Stimulated activated CD4-positive, alpha-beta T cell treated with anti-CD3 and anti-CD28 coated beads, Interleukin-1b, Interleukin-23, amount 100 ng/mL, for 1 hour (primary cell): ENCODE results near the gene CEP72.
"Not testable (repeated sequence)": the region's sequence is repeated elsewhere in the genome, so short reads cannot be mapped to it uniquely, and the experiment has no call there.

Source experiments
- DNase-seq, 2 donors: peaks; one replicate each; pipeline ENCODE4 v3.0.0-alpha.2; 2020; ENCODE audit warnings: low read depth in 2 of 2

CEP72 gene

DNA sequence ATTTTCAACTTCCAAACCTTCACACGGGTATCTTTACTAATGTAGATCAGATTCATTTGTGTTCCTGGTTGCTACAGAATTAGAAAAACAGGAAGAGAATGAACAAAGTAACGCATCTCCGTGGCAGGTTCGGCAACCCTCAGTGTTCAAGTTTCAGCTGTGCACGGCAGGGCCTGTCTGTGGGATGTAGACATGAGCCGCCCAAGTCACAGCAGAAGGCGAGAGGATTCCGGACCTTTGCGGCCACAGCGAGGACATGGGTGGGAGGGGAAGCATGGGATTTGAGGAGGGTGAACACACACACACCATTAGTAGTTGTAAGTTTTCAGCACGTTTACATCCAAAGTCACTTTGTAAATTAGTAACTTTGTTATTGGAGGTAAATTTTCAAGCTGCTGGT is 31.7 kb upstream of the CEP72 start:
- no peak for DNase-seq

DNA sequence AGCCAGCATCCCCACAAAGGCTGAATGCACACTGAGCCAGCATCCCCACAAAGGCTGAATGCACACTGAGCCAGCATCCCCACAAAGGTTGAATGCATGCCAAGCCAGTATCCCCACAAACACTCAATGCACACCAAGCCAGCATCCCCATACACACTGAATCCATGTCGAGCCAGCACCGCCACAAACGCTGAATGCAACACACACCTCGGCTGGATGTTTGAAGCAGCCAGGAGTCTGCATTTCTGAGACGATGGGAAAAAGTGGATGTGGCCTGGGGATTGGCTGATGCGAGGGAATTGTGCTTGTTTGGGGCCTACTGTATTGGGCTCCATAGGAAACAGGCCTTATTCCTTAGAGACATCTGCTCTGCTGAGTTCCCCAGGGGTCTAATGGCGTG is 30.9 kb upstream of the CEP72 start:
- no peak for DNase-seq

DNA sequence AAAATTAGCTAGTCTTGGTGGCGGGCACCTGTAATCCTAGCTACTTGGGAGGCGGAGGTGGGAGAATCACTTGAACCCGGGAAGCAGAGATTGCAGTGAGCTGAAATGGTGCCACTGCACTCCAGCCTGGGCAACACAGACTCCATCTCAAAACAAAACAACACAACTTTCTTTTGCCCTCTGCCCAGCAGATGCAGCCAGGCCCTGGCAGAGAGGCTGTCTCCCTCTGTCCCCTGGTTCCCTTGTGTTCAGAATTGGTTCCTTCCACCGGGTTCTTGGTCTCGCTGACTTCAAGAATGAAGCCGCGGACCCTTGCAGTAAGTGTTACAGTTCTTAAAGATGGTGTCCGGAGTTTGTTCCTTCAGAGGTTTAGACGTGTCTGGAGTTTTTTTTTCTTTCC is 30.2 kb upstream of the CEP72 start:
- no peak for DNase-seq

DNA sequence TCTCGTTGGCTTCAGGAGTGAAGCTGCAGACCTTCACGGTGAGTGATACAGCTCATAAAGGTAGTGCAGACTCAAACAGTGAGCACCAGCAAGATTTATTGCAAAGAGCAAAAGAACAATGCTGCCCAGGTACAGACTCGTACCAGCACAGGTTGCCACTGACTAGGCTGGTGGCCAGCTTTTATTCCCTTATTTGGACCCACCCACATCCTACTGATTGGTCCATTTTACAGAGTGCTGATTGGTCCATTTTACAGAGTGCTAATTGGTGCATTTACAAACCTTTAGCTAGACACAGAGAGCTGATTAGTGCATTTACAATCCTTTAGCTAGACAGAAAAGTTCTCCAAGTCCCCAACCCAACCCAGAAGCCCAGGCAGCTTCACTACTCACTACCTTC is 29.7 kb upstream of the CEP72 start:
- not testable (repeated sequence) for DNase-seq

DNA sequence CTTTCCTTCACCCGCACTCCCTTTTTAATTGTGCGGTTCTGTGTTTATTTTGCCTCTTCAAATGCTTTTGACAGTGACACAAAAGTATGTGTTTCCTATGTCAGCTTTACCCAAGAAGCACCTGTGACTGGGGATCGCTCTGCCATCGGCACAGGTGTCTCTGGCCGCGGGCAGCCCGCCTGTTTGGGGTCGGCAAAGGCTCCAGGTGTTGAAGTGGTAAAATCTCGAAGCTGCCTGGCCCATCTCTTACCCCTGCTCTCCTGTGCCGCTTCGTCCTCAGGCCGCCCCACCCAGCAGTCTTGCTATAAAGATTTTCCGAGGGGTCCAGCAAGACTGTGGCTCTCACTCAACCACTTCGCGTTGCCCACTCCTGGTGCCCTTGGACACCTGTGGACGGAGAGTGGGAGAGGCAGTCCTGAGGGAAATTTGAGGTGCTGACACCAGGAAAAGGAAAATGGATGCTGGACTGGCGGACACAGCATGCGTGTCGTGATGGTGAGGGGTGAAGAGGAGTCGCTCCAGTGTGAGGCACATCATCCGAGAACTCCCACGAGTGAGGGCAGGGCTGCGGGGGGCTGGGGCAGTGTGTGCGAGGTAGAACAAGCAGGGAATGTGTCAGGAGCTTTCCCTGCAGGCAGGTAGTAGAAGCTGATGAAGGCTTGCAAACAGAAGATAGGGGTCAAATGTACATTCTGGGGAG is 29.1 kb upstream of the CEP72 start:
- no peak for DNase-seq

DNA sequence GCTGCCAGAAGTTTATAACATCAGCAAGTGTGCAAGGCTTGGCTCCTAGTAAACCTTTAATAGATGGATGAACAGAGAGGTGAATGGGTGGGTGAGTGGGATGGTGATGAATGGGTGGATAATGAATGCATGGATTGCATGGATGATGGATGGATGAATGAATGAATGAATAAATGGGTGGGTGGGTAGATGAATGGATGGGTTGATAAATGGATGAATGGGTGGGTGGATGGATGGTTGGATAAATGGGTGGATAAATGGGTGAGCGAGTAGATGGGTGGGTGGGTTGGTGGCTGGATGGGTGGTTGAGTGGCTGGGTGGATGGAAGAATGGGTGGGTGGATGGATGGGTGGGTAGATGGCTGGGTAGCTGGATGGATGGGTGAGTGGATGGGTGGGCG is 28.5 kb upstream of the CEP72 start:
- no peak for DNase-seq

DNA sequence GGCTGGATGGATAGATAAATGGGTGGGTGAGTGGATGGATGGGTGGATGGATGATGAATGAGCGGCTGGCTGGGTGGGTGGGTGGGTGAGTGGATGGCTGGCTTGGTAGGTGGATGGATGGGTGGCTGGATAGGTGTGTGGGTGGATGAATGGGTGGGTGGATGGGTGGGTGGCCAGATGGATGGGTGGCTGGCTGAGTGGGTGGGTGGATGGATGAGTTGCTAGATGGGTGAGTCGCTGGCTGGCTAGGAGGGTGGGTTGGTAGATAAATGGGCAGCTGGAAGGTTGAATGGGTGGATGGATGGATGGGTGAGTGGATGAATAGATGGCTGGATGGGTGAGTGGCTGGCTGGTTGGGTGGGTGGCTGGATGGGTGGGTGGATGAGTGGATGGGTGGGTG is 27.9 kb upstream of the CEP72 start:
- no peak for DNase-seq

DNA sequence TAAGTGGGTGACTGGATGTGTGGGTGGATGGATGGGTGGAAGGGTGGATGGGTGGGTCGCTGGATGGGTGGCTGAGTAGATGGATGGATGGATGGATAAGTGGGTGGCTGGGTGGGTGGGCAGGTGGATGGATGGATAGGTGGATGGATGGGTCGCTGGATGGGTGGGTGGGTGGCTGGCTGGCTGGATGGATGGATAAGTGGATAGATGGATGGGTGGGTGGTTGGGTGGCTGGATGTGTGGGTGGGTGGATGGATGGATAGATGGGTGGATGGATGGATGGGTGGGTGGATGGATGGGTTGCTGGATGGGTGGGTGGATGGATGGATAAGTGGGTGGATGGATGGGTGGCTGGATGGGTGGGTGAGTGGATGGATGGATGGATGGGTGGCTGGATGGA is 27.3 kb upstream of the CEP72 start:
- DNase-seq, result no peak

DNA sequence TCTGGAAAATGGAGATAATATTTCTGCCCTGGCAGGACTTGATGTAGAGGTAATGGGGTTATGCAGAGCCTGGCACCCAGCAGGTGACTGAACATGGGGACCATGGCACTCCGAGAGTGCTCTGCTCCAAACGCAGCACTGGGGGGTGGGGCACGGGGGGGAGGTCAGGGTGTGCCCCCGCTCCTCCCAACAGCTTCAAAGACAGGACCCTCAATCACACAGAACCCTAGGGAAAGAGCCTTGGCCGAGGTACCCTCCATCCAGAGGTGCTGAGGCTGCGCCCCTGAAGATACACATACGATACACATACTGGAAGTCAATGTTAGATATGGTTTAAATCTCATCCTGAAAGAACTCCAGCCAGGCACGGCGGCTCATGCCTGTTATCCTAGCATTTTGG is 26.6 kb upstream of the CEP72 start:
- DNase-seq, result no peak

DNA sequence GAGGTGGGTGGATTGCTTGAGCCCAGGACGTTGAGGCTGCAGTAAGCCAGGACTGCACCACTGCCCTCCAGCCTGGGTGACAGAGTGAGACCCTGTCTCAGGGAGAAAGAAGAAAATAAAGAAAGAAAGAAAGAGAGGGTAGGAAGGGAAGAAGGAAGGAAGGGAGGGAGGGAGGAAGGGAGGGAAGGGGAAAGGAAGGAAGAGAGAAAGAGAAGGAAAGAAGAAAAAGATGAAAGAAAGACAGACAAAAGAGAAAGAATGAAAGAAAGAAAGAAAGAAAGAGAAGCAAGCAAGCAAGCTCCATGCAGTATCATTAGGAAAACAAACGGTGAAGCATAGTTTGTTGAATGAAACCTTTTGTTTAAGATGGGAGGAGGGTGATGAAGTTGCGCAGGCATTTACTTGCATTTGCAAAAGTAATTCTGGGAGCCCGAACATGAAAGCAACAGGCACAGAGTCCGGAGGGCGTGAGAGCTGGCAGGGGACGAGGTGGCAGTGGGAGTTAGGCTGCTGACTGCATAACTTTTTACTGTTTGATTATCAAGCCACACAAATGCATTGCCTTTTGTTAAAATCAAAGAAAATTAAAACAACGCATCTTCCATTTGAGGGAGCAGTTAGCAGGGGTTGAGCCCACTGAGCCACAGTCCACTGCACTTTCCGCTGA is 26.0 kb upstream of the CEP72 start:
- no peak for DNase-seq

DNA sequence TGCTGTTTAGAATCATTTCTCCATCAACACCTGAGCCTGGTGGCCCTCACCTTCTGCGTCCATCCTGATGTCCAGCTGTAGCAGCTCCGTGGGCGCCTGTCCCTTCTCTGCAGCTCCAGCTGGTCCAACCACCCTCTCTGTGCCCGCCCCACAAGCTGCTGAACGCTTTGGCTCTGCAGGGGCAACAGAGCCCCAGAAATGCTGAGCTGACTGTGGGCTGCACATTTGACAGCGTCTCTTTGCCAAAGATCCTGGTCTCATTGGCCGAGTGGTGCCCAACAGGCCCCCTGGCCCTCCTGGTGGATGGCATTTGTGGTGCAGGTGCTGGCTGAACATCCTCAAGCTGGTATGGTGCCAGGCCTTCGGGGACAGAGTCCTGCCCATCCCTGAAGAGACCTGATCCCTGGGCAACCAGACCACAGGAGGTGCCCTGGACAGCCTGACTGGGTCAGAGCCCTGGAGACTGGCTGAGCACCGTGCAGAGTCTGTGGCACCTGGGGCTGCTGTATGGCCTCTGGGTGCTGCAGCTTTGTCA is 25.3 kb upstream of the CEP72 start:
- no peak for DNase-seq

DNA sequence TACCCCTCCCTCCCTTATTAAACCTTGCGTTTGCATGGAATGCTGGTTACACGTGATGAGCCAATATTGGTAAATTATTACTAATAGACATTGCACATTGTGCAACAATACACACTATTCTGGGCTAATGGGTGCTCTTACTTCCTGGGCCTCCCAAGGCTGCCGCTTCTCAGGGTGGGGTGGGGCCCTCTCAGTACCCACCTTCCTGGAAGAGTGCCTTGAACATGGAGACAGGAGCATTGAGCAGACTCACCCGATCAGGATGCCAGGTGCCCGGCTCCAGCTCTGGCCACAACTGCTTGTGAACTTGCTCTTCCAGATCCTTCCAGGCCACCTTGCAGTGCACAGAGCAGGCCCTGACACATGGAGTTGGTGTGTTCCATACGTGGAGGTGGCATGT is 24.7 kb upstream of the CEP72 start:
- DNase-seq, result no peak

DNA sequence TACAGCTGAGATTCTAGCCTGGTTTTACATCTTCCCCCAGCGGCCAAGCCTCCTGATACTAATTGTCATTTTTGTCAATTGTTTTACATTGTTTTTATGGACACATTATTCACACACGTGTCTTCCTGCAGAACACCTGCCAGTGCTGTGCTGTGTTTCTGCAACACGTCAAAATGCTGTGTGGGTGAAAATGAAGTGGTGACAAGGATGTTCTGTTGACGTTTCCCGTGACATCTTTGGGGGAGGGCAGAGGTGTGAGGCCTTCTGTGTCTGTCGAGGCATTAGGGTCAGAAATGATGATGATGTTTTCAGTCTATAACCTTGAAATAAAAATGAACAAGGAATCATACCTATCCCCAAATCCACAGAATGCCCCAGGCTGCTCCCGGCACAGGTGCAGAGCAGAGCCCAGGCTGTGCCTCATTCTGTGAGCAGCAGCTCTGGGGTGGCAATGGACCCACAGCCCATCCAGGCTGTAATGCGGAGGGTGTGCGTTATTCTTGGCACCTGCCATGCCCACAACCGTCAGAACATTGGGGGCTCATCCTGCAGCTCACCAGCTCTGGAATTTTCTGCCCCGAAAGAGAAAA is 23.6 kb upstream of the CEP72 start:
- no peak for DNase-seq

DNA sequence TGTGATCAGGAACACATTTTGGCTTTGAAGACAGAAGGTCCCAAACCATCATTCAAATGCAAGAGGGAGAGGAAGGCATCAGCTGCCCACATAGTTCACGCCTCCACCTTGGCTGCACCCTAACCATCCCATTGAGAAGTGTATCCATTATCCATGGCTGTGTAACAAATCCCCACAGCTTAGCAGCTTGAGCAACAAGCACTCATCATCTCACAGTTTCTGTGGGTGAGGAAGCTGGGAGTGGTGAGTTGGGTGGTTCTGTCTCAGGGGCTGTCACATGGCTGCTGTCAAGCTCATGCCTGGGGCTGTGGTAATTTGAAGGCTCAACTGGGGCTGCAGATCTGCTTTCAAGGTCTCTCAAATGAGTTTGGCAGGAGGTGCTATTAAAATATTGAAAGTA is 23.0 kb upstream of the CEP72 start:
- DNase-seq, result no peak

DNA sequence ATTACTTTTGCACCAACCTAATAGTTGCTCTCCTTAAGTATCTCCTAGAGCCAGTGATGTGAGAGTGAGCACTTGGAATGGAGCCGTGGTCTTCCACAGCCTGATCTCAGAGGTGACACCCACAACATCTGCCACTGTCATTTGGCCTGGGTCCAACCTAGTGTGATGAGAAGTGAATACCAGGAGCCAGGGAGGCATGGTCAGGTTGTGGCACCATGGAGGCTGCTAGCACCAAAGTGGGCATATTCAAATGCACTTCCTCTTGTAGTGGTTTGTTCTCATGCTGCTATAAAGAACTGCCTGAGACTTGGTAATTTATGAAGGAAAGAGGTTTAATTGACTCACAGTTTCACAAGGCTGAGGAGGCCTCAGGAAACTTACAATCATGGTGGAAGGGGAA is 22.6 kb upstream of the CEP72 start:
- no peak for DNase-seq

DNA sequence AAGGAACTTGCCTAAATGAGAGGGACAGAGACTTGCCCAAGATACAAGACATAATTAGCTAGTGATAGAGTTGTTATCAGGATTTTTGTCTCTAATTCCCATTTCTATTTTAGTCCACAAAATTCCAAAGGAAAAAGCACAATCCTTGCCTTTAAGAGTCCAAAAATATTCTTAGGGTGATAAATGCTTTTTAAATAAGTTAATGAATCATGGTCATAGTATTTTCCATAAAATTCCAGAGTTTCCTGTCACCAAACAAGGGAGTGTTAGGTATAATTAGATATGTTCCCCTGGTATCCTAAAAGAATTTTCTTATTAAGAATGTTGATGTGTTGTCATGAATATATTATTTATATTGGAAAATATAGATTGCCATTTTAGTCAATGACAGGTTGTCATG is 21.8 kb upstream of the CEP72 start:
- DNase-seq, result no peak

DNA sequence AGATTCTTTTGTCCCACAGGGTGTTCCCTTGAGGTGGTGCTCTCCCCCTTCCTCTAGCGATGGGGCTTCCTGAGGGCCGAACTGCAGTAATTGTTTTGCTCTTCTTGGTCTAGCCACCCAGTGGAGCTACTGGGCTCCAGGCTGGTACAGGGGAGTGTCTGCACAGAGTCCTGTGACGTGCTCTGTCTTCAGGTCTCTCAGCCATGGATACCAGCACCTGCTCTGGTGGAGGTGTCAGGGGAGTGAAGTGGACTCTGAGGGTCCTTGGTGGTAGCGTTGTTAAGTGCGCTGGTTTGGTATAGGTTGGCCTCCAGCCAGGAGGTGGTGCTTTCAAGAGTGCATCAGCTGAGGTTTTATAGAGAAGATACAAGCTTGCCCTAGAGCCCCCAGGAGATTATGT is 20.4 kb upstream of the CEP72 start:
- DNase-seq, result no peak

DNA sequence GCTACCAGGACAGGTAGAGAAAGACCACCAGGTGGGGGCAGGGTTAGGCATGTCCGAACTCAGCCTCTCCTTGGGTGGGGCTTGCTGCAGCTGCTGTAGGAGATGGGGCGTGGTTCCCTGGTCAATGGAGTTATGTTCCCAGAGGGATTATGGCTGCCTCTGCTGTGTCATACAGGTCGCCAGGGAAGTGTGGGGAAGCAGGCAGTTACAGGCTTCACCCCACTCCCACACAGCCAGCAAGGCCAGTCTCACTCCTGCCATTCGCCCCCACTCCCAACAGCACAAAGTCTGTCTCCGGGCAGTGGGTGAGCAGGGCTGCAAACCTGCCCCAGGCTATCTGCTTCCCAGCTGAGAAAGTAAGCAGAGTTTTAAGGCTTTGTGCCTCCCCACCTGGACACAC is 20.0 kb upstream of the CEP72 start:
- DNase-seq, result no peak

DNA sequence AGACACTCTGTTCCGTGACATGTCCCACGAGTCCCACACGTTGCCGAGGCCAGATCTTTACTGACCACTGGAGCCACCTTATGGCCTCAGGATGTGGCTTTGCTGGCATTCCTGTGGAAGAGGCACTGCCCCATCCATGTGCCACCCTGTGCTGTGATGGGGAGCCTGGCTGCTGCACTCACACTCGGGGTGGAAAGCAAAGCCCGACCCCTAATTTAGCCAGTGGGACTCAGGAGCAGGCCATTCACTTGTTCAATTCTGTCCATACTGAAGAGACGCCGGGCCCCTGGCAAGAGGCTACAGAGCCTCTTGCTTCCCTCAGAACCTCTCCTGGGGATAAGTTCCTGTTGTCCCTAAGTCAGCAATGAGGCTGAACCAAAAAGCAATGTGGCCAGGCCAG is 18.6 kb upstream of the CEP72 start:
- no peak for DNase-seq

DNA sequence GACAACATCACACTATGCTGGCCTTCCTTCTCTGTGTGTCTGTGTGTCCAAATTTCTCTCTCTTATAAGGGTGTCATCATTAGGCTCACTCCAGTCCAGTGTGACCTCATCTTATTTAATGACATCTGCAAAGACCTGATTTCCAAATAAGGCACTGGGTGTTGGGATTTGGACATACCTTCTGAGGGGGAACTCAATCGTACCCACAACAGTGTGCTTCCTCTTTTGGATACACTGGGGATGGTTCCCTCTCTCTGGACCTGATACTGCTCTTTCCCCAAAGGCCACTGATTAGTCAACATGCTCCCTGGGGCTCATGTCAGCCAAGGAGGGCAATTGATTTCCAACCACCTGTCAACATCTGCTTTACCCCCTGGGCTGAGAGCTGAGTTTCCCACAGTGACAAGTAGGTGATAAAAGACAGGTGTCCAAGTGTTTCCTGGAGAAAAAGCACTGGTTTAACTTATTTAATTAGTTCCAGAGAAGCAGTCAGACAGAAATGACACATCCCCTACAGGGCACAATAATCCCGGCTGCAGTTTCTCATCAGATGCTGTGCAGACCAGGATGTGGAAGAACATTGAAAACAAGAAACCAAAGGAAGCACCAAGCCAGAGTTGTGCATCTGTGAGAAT is 17.8 kb upstream of the CEP72 start:
- DNase-seq, result no peak

DNA sequence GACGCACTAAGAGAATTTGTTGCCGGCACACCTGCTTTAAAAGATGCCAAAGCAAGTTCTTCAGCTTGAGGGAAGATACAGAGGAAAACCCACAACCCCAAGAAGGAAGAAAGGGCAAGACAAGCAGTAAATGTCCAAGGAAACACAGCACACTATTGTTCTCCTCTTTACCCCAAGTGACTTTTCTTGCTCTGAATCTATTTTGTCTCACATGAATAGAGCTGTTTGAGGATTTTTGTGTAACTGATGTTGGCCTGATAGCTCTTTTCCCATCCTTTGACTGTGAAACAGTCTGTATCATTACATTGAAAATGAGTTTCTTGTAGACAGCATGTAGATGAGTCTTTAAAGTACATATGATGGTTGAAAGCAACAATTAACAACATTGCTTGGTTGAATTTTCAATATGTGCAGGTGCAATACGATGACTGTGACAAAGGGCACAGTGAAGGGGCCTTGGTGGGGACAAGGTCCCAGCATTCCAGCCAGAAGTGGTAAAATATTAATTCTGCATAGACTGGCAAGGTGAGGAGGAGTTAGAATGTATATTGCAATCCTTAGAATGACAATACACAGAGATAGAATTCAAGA is 16.8 kb upstream of the CEP72 start:
- no peak for DNase-seq

DNA sequence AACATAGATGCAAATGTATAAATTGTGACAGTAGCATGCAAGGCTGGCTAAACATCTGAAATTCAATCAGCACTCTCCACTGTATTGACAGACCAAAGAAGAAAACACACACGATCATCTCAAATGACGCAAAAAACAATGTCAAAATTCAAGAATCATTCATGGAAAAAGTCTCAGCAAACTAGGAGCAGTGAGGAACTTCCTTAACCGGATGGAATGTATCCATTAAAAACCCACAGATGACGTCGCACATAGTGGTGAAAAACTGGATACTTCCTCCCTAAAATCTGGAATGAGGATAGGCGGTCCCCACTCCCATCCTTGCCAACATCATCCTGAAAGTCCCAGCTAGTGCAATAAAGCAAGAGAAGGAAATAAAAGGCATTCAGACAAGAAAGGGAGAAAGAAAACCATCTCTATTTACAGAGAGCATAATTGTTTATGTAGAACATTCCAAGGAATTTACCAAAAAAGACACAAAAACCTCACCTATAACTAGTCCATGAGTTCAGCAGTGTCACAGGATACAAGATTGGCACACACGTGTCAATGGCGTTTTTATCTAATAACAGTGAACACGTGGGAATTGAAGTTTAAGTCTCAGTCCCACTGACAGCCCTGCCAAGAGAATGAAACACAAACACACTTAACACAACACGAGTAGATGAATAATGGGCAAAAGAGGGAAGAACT is 14.1 kb upstream of the CEP72 start:
- DNase-seq, result no peak
